K562 (cell line): ENCODE measurements around the gene TNFSF13. TPM values are rescaled to one million over a fixed set of nuclear protein-coding genes. Genes with fewer than 3 reads are reported as not detected.

Source experiments
- ATAC-seq: fragments of 200-7000 bp; cut with Tn5 transposase; 3 replicates; pipeline ENCODE4 v1.9.1; 2020; ENCODE audit warnings: moderate library complexity
- BruUV-seq: library from RNA; stranded (reverse); fragments of 400-500 nt; replicated peaks from 2 replicates; lab custom pipeline; 2021; lab: Mats Ljungman, UMichigan
- CTCF ChIA-PET: fragments of 300-600 bp; formaldehyde crosslinking; extraction: SDS; loops from one replicate; lab custom pipeline; 2021; ENCODE audit warnings: low intra/inter-chr PET ratio; lab: Yijun Ruan, JAX
- POLR2A ChIA-PET: fragments of 300-600, 350-650 bp; sonication (Branson Sonifier 250); formaldehyde crosslinking; extraction: SDS; loops from one replicate; lab custom pipeline; 2021; ENCODE audit warnings: antibody characterized with exemption, inconsistent platforms; lab: Yijun Ruan, JAX
- DNase-seq, 4 experiments: peaks; one replicate each; pipeline versions ENCODE4 v3.0.0 to v3.0.0-alpha.2; 2011 to 2018; ENCODE audit warnings: low spot score in 3 of 4, mixed read lengths in 3 of 4; ENCODE audit errors: extremely low read depth in 1 of 4
- FAIRE-seq: peaks from 2 replicates; lab custom pipeline; 2011; peaks lifted over from hg19 to GRCh38; lab: Jason Lieb, UNC
- H2AFZ ChIP-seq: 2 replicates; pipeline ENCODE4 v1.6.0; 2011; ENCODE audit warnings: low read depth, low read length, control low read depth, inconsistent platforms
- H3K27ac ChIP-seq: fragments of 200-600 bp; 3 replicates; pipeline ENCODE4 v1.8.0; 2011; ENCODE audit warnings: low read depth, mild to moderate bottlenecking, control low read depth, inconsistent platforms, low read length, moderate library complexity, mixed read lengths; ENCODE audit errors: extremely low read depth
- H3K27me3 ChIP-seq, 2 experiments: fragments of 300-600 bp in 1 of 2; 2 replicates in 1 of 2; 3 replicates in 1 of 2; pipeline versions ENCODE4 v1.6.0 to v1.8.0; 2011; ENCODE audit warnings: inconsistent platforms in 2 of 2, low read length in 2 of 2, mild to moderate bottlenecking in 1 of 2, mixed read lengths in 1 of 2, moderate library complexity in 1 of 2; ENCODE audit not compliant: control insufficient read depth in 2 of 2, insufficient read depth in 2 of 2
- H3K36me3 ChIP-seq: fragments of 300-600 bp; 3 replicates; pipeline ENCODE4 v1.8.0; 2011; ENCODE audit warnings: mild to moderate bottlenecking, low read length, inconsistent platforms; ENCODE audit not compliant: control insufficient read depth, insufficient read depth
- H3K4me1 ChIP-seq, 2 experiments: fragments of 200-600 bp in 1 of 2; replicated peaks in 1 of 2; 2 replicates in 1 of 2; 3 replicates in 1 of 2; pipeline versions ENCODE4 v1.5.1 to v1.8.0; 2011; ENCODE audit warnings: inconsistent platforms in 2 of 2, low read length in 2 of 2, mild to moderate bottlenecking in 1 of 2, mixed read lengths in 1 of 2, moderate library complexity in 1 of 2; ENCODE audit not compliant: control insufficient read depth in 2 of 2, insufficient read depth in 2 of 2
- H3K4me2 ChIP-seq: 2 replicates; pipeline ENCODE4 v1.6.1; 2011; ENCODE audit warnings: low read length, control low read depth, inconsistent platforms, mixed read lengths; ENCODE audit not compliant: insufficient read depth
- H3K4me3 ChIP-seq: fragments of 200-600 bp; sonication (generic), shearing (Covaris generic); 2 replicates; pipeline ENCODE4 v1.5.1; 2016; ENCODE audit warnings: control low read depth, inconsistent platforms
- H3K79me2 ChIP-seq: fragments of 200-600 bp; 3 replicates; pipeline ENCODE4 v1.8.0; 2011; ENCODE audit warnings: low read length, inconsistent platforms; ENCODE audit not compliant: control insufficient read depth, insufficient read depth
- H3K9ac ChIP-seq, 2 experiments: 2 replicates each; pipeline versions ENCODE4 v1.6.0 to v1.6.1; 2011; ENCODE audit warnings: low read depth in 2 of 2, low read length in 2 of 2, control low read depth in 1 of 2, inconsistent platforms in 1 of 2, mild to moderate bottlenecking in 1 of 2, mixed read lengths in 1 of 2; ENCODE audit not compliant: insufficient read depth in 1 of 2
- H3K9me1 ChIP-seq: one replicate; pipeline ENCODE4 v1.6.0; 2011; ENCODE audit warnings: inconsistent platforms, mild to moderate bottlenecking, low read length, moderate library complexity; ENCODE audit not compliant: control insufficient read depth, insufficient read depth
- H3K9me3 ChIP-seq: replicated peaks from 2 replicates; pipeline ENCODE4 v1.5.1; 2011; ENCODE audit warnings: low read depth, low read length, inconsistent platforms; ENCODE audit not compliant: control insufficient read depth, insufficient read depth
- H4K20me1 ChIP-seq: replicated peaks from 2 replicates; pipeline ENCODE4 v1.6.1; 2011; ENCODE audit warnings: low read length, inconsistent platforms, mixed read lengths; ENCODE audit not compliant: control insufficient read depth, insufficient read depth
- GABPB1 ChIP-seq: sonication (generic); formaldehyde crosslinking; IDR thresholded peaks from 2 replicates; pipeline ENCODE4 v1.8.0; 2022; ENCODE audit warnings: mild to moderate bottlenecking, missing genetic modification reagents
- HINFP ChIP-seq: fragments of 450-650 bp; conservative IDR thresholded peaks from 2 replicates; pipeline ENCODE4 v1.6.1; 2016; ENCODE audit warnings: missing genetic modification characterization, low read depth, mild to moderate bottlenecking, control low read depth, missing compliant biosample characterization
- HMGXB4 ChIP-seq: sonication (generic); formaldehyde crosslinking; IDR thresholded peaks from 2 replicates; pipeline ENCODE4 v1.8.1; 2023; ENCODE audit warnings: mild to moderate bottlenecking, missing genetic modification reagents
- IFI16 ChIP-seq: fragments of 250-450 bp; sonication (Bioruptor Pico); IDR thresholded peaks from 2 replicates; pipeline ENCODE4 v2.1.2; 2022; ENCODE audit warnings: mild to moderate bottlenecking, inconsistent platforms
- KLF10 ChIP-seq: fragments of 250-450 bp; sonication (Bioruptor Pico); IDR thresholded peaks from 2 replicates; pipeline ENCODE4 v1.6.1; 2021; ENCODE audit warnings: matching md5 sums
- NCOR1 ChIP-seq: fragments of 450-650 bp; IDR thresholded peaks from 2 replicates; pipeline ENCODE4 v1.6.1; 2016; ENCODE audit warnings: mild to moderate bottlenecking, moderate library complexity
- NR2F6 ChIP-seq: fragments of 450-650 bp; formaldehyde crosslinking; IDR thresholded peaks from 2 replicates; pipeline ENCODE4 v1.4.0; 2020; ENCODE audit warnings: mild to moderate bottlenecking
- NUFIP1 ChIP-seq: fragments of 450-650 bp; IDR thresholded peaks from 2 replicates; pipeline ENCODE4 v1.6.1; 2018; ENCODE audit not compliant: partially characterized antibody
- POLR2A ChIP-seq: fragments of 450-650 bp; conservative IDR thresholded peaks from 2 replicates; pipeline ENCODE4 v1.6.1; 2016
- POLR2AphosphoS2 ChIP-seq: IDR thresholded peaks from 2 replicates; pipeline ENCODE4 v1.6.1; 2012; ENCODE audit warnings: low read length, improper control_type of control experiment
- RB1 ChIP-seq: fragments of 450-650 bp; IDR thresholded peaks from 2 replicates; pipeline ENCODE4 v1.6.1; 2017; ENCODE audit warnings: low read depth, mild to moderate bottlenecking
- STAT5A ChIP-seq: IDR thresholded peaks from 2 replicates; pipeline ENCODE4 v1.6.1; 2012; ENCODE audit warnings: low read length, inconsistent platforms, borderline replicate concordance
- TAF9B ChIP-seq: fragments of 450-650 bp; IDR thresholded peaks from 2 replicates; pipeline ENCODE4 v1.6.1; 2018; ENCODE audit warnings: mild to moderate bottlenecking; ENCODE audit not compliant: partially characterized antibody
- TCF7 ChIP-seq: sonication (generic); IDR thresholded peaks from 2 replicates; pipeline ENCODE4 v1.6.1; 2016; ENCODE audit warnings: antibody characterized with exemption, borderline replicate concordance
- THAP7 ChIP-seq: fragments of 250-450 bp; sonication (Bioruptor Pico); IDR thresholded peaks from 2 replicates; pipeline ENCODE4 v1.5.0; 2021
- ZFX ChIP-seq: sonication (generic); formaldehyde crosslinking; IDR thresholded peaks from 2 replicates; pipeline ENCODE4 v1.8.0; 2022; ENCODE audit warnings: mild to moderate bottlenecking, missing genetic modification reagents, moderate library complexity
- ZKSCAN1 ChIP-seq: fragments of 150-350 bp; IDR thresholded peaks from 2 replicates; pipeline ENCODE4 v1.6.1; 2016; ENCODE audit warnings: low read depth, low read length
- ZNF77 ChIP-seq: fragments of 250-450 bp; sonication (Bioruptor Pico); IDR thresholded peaks from 2 replicates; pipeline ENCODE4 v1.5.0; 2020
- WGBS: fragments of 100-300 bp; shearing (Covaris generic); methylation state at CpG from one replicate; pipeline ENCODE4 v1.1.6; 2016; ENCODE audit warnings: low coverage, mixed read lengths; ENCODE audit not compliant: insufficient coverage; ENCODE audit errors: missing lambda C conversion rate; 5-methylcytosine and 5-hydroxymethylcytosine counted together
- in situ Hi-C: fragments of 300-500 bp; cut with MboI; formaldehyde crosslinking; loops from 4 replicates; pipeline ENCODE4 v1.15.0; 2018; ENCODE audit warnings: inconsistent platforms, mixed read lengths
- intact Hi-C: fragments of 100-400 bp; cut with micrococcal nuclease; formaldehyde crosslinking; loops from 2 replicates; pipeline ENCODE4 v1.14.2; 2022
- polyA plus RNA-seq, 8 experiments: library from polyadenylated mRNA; depleted of rRNA in 4 of 8; stranded (reverse) in 5 of 8; unstranded in 3 of 8; fragments of >200 nt; fragmentation: Nextera tagmentation in 2 of 8; fragmentation: Illumina TruSeq in 1 of 8; extraction: Ambion mirVana in 2 of 8; extraction: Trizol in 1 of 8; gene quantifications; 2 replicates each; pipeline versions ENCODE4 v1.2.1 to v1.2.3, GENCODE V29; 2011 to 2014; ENCODE audit warnings: inconsistent platforms in 1 of 8, missing spikeins in 1 of 8
- total RNA-seq, 7 experiments: library from RNA; depleted of rRNA in 6 of 7; stranded (reverse); fragments of >200 nt in 6 of 7; fragmentation: Illumina TruSeq in 2 of 7; extraction: Trizol in 2 of 7; gene quantifications; 2 replicates each; pipeline versions ENCODE4 v1.2.1 to v1.2.3, GENCODE V29; 2011 to 2021; ENCODE audit warnings: low replicate concordance in 1 of 7
- TF ChIP-seq, protein P1 (sequence below): IDR thresholded peaks from 2 replicates; pipeline ENCODE4 v1.6.1; 2012; ENCODE audit warnings: low read depth, low read length, improper control_type of control experiment, borderline replicate concordance

The TNFSF13 gene
- total and polyA plus RNA-seq, 9 of the 15 experiments (the other 6 are each of a cell fraction or from before 2014, with no cell fraction given), result 0.04 to 0.51 (median 0.19) TPM; not detected in 1

- Histone ChIP-seq H4K20me1 (peaks cover 43% of the 10 kb centered on the region), H2AFZ (no peak overlapping the region), H3K27ac (no peak overlapping the region), H3K36me3 (peaks cover 64% of the 10 kb centered on the region), H3K27me3 (no peaks in the 10 kb centered on the region), H3K79me2 (peaks cover 84% of the 10 kb centered on the region), H3K9me3 (no peaks in the 10 kb centered on the region), H3K4me3 (no peak overlapping the region), H3K9me1 (peaks cover 9% of the 10 kb centered on the region), H3K4me2 (no peak overlapping the region), H3K4me1 (peaks cover 44 to 49% of the 10 kb centered on the region in 2 experiments), H3K9ac (no peak overlapping the region)
- WGBS, result 65% methylated on average over 10 of the region's 17 CpGs
- intact Hi-C loops (no loop called here), in situ Hi-C loops (no loop called here)
- no TSS peak for BruUV-seq
- FAIRE-seq (no peak), DNase-seq (no peak), ATAC-seq (no peak)
- ChIA-PET POLR2A (interaction anchor here (0.6 to 1.0 kb wide), 2 partner anchors 64 to 109 kb away, joined by 3 to 4 read pairs; no protein-coding TSS in a partner anchor), CTCF (no interaction called here)
- no peak for TF ChIP-seq ZNF77 (CRISPR knock-in tag)
- no peak for TF ChIP-seq NUFIP1
- TF ChIP-seq, protein P1, sequence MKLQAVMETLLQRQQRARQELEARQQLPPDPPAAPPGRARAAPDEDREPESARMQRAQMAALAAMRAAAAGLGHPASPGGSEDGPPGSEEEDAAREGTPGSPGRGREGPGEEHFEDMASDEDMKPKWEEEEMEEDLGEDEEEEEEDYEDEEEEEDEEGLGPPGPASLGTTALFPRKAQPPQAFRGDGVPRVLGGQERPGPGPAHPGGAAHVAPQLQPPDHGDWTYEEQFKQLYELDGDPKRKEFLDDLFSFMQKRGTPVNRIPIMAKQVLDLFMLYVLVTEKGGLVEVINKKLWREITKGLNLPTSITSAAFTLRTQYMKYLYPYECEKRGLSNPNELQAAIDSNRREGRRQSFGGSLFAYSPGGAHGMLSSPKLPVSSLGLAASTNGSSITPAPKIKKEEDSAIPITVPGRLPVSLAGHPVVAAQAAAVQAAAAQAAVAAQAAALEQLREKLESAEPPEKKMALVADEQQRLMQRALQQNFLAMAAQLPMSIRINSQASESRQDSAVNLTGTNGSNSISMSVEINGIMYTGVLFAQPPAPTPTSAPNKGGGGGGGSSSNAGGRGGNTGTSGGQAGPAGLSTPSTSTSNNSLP, result no peak
- TF ChIP-seq RB1, result no peak
- TF ChIP-seq HMGXB4, result no peak
- no peak for TF ChIP-seq KLF10 (CRISPR knock-in tag)
- no peak for TF ChIP-seq NCOR1
- TF ChIP-seq ZFX (CRISPR knock-in tag), result no peak
- no peak for TF ChIP-seq HINFP (tag)
- no peak for TF ChIP-seq TAF9B
- no peak for TF ChIP-seq ZKSCAN1
- no peak for TF ChIP-seq NR2F6 (CRISPR knock-in tag)
- no peak for TF ChIP-seq IFI16 (CRISPR knock-in tag)
- TF ChIP-seq STAT5A, result no peak
- TF ChIP-seq POLR2A, result peak; percentile 19; the same call in 1 of the 2 replicates
- no peak for TF ChIP-seq POLR2AphosphoS2
- no peak for TF ChIP-seq TCF7
- no peak for TF ChIP-seq THAP7
- TF ChIP-seq GABPB1 (CRISPR knock-in tag), result no peak
Observed at GRCh38 chr17:7577327-7578199, 19.0 kb downstream of the TNFSF13 start.
